ENCODE data around the gene PRPS1L1.

PRPS1L1 gene

DNA sequence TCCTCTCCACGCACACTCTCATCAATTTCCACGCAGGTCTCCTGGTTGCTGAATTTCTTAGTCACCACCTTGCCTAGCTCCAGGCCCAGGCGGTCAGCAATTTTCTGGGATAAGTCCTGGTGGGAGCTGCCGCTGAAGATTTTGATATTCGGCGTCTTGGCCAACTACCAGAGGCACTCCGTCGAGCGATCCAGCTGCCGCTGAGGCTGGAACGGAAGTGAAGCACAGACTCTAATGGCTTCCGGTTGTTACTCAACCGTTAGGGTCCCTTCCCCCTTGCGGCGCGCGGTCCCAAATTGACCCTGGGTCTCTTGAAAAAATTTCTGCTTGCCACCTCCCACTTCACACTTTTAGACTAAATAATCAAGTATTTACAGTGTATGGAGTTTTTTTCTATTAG, at the start of gene PRPS1L1:
PRPS1L1 (minus strand) TSS at position 219 of the 400 bp plus-strand sequence.
- no peak for DNase-seq

DNA sequence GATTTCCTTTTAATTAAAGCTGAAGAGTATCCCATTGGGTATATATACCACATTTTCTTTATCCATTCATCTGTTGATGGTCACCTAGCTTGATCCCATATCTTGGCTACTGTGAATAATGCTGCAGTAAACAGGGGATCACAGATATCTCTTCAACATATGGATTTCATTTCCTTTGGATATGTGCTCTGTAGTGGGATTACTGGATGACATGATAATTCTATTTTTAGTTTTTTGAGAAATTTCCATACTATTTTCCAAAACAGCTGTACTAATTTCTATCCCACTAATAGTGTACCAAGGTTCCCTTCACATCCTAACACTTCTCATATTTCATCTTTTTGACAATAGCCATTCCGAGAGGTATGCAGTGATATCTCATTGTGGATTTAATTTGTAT, 48.8 kb upstream of the PRPS1L1 start:
- no peak for DNase-seq

- DNase-seq: no peak
These were observed 41.1 kb upstream of the PRPS1L1 start for GRCh38 chr7:18068745-18069144.

- no peak for DNase-seq
These were observed 36.7 kb upstream of the PRPS1L1 start for GRCh38 chr7:18064242-18064838.

GRCh38 chr7:18063149-18063901, 35.7 kb upstream of the PRPS1L1 start:
- DNase-seq: no peak

- no peak for DNase-seq
These were observed 31.5 kb upstream of the PRPS1L1 start for GRCh38 chr7:18059171-18059570.

DNA sequence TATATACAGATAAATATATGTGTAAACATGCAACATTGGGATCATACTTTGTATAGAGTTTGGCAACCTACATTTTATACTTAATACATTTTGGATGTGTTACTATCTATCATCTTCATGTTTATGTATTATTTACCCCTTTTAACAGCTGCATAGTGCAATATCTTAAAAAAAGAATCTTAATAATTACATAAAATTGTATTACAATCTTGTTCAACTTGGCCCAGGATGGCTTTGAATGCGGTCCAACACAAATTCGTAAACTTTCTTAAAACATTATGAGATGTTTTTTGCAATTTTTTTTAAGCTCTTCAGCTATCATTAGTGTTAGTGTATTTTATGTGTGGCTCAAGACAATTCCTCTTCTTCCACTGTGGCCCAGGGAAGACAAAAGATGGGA, 26.3 kb upstream of the PRPS1L1 start:
- no peak for DNase-seq

DNA sequence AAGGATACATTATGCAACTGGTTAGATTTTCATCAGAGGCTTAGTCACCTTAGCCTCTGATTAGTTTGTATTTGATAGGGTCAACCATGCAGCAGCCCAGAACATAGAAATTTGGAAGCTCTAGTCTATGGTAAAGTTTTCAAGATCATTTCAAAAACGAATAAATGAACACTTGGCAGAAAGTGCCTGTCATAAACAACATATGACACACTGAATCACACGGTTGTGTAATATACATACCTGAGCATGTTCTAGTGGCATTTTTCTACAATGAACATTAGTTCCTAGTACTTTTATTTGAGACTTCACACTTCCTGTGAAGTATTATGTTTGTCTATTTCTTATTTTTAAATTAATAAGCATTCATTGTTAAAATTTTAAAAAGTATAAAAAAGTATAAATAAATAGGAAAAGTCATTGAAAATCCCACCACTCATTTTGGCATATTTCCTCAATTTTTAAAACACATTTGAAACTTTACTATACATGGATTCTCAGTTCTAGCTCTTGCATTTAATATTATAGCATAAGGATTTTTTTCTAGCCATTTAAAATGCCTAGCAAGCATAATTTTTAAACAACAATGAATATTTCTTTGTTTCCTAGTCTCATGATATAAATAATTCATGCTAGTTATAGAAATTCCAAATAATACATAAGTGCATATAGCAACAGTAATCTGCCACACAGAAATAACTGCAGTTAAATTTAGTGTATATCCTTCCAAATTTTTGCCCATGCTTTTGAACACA, 25.7 kb upstream of the PRPS1L1 start:
- no peak for DNase-seq

GRCh38 chr7:18049262-18049661, 21.6 kb upstream of the PRPS1L1 start:
- DNase-seq: no peak

DNA sequence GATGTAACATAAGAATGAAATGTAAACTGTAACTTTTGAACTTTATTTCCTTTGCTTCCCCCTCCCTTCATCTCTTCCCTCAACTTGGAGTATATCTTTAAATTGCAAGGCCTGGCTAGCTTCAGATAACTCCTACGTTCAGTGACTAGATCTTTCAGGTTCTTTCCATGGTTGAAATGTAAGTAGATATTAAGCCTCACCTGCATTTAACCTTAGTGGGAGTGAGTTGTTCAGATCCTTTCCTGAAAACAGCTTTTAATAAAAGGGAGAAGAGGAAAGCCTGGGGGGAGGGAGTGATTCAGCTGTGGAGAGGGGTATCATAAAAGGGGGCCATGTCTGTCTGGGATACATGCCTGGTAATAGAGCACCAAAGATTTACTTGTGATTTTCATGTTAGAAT, 19.0 kb upstream of the PRPS1L1 start:
- no peak for DNase-seq

DNA sequence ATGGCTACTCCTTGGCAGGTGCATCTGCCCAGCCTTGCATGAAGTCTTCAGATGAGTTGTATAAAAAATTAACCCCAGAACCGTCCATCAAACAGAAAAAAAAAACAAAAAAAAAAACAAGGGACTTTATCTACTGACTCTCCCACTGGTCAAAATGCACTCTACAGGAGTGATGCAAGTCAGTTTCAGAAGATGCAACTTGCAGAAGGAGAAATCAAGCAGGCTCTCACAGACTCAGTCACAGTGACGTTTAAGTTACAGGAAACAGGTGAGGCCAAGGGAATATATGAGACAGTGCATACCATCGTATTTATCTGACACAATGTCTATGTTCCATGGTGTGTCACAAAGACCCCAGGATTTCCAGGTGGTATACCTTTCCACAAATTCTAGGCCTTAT, 17.5 kb upstream of the PRPS1L1 start:
- no peak for DNase-seq

GRCh38 chr7:18041191-18041590, 13.5 kb upstream of the PRPS1L1 start:
- DNase-seq: no peak

- DNase-seq: no peak
These were observed 12.6 kb upstream of the PRPS1L1 start for GRCh38 chr7:18040196-18040595.

DNA sequence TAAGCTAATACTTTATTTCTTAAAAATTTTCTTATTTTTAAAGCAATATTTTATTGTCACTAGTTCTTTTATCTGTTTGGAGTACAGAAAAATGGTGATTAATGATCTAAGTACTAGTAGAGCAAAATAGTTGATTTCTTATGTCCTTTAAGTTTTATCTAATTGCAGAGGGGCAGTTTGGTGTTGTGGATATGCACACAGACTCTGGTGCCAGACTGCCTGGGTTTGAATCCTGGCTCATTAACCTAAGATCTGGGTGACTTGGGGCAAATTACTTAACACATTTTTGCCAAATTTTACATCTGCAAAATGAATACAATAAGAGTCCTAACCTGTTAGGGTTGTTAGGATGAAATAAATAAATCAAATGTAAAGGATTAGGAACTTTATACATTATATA, 10.7 kb upstream of the PRPS1L1 start:
- no peak for DNase-seq

- no peak for DNase-seq
These were observed 10.0 kb upstream of the PRPS1L1 start for GRCh38 chr7:18037609-18038008.

GRCh38 chr7:18036783-18037182, 9.1 kb upstream of the PRPS1L1 start:
- no peak for DNase-seq

DNA sequence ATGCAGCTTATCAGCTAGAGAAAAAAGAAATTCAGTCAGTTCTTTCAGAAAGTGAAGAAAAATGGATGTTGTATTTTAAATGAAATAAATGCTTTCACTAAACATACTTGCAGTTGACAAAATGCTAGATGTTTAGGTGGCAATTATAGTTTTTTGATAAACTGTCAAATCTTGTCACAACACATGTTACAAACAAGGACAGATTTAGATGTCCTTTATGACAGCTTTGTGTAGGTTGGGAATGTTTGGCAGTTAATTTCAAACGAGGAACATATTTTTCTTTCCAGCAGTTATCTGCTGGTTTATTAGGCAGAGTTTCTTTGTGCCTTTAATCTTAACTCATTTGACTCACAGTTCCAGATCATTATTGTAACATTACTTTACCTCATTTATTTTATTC, 3.1 kb upstream of the PRPS1L1 start:
- no peak for DNase-seq

DNA sequence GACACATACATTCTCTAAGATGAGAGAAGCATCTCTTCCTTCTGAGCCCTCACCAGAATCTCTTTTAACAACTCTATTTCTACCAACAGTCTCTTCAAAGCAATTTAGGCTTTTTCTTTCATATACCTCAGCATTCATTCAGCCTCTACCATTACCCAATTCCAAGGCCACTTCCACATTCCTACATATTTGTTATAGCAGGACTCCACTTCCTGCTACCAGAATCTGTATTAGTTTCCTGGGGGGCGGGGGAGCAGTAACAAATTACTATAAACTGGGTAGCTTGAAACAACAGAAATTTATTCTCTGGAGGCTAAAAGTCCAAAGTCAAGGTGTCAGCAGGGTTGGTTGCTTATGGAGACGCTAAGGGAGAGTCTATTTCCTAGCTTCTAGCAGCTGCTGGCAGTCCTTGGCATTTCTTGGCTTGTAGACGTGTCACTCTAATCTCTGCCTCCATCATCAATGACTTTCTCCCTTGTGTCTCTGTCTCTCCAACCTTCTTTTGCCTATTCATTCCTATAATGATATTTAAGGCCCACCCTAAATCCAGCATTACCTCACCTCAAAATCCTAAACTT, 7.4 kb downstream of the PRPS1L1 start:
- no peak for DNase-seq

DNA sequence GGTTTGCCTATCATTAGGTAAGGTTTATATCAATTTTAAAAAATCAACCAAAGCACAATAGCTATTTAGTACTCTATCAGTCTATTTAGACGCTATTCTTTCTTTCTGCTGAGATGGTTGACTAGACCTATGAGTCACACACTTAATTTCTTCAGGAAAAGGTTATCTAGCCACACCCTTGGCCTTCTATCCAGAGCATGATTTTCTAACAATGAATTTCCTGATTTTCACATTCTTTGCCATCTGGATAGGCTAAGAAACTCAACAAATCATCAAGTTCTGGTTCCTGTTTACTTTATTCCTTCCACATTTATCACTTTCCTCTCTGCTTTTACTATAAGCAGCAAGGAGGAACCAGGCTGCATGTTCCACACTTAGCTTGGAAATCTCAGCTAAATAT, 8.1 kb downstream of the PRPS1L1 start:
- no peak for DNase-seq

DNA sequence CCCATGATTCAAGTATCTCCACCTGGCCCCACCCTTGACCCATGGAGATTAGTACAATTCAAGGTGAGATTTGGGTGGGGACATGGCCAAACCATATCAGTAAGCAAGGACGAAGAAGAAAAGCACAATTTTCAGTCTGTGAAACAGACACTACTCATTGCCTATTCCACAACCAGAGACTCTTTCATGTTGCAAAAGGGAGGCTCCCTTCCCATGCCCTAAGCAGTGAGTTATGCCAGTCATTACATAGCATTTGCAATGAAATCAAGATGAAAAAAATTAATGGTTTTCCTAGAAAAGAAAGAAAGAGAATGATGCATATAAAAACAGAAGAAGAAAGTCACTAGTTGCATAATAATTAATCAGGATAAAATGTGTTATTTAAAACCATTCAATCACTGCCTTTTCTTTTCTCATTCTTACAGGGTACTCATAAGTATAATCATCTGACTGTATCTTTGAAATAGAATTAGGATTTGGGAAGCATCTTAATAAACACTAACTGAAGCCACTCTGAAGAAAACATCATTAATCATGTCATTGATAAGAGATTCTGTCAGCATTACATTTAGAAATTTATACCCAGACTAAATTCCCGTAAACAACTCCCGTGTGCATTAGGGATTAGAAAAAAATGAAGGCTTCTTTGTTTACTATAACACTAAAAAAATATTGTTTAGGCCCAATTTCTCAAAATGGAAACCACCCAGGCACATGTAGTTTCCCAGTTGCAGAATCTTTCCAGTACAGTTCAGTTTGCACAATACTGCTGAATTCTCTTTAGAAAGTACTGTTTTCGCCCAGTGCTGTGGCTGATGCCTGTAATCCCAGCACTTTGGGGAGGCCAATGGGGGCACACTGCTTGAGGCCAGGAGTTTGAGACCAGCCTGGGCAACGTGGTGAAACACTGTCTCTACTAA, 9.1 kb downstream of the PRPS1L1 start:
- DNase-seq: no peak

- DNase-seq: no peak
These were observed 10.8 kb downstream of the PRPS1L1 start for GRCh38 chr7:18016547-18017444.

DNA sequence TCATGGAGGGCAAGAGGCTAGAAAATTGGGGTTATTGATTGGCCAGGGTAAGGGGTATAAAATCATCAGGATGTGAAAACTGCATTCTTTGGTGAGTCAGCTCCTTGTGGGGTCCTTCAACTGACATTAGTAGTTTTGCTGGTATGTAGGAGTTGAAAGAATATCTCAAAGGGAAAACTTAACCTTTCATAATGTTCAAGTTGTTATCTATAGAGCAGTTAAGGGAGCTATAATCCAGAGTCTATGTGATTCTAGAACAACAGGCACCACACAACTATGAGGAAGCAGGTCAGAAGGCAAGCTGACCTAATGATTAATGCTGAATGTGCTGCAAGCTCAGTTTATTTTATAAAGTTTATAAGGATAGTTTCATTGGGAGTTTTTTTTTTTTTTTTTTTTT, 13.7 kb downstream of the PRPS1L1 start:
- no peak for DNase-seq

Data from NCI-H1694 treated with DMSO at 0.1 percent for 48 hours (cell line).